MM.1S (cell line): Measurements from ENCODE around the gene OR52K1.

Source experiments
- DNase-seq: peaks from one replicate; pipeline ENCODE4 v3.0.0-alpha.2; 2015
- H2AFZ ChIP-seq: fragments of 300-600 bp; sonication (generic); 2 replicates; pipeline ENCODE4 v1.6.0; 2016; ENCODE audit warnings: antibody characterized with exemption, low read length
- H3F3A ChIP-seq: fragments of 300-600 bp; sonication (generic); 2 replicates; pipeline ENCODE4 v1.6.1; 2016; ENCODE audit warnings: mild to moderate bottlenecking, antibody characterized with exemption, low read length, moderate library complexity, mixed read lengths; ENCODE audit not compliant: insufficient read depth
- H3K27ac ChIP-seq: fragments of 300-600 bp; sonication (generic); 2 replicates; pipeline ENCODE4 v1.5.1; 2016; ENCODE audit warnings: mild to moderate bottlenecking, low read length
- H3K27me3 ChIP-seq: fragments of 300-600 bp; sonication (generic); replicated peaks from 2 replicates; pipeline ENCODE4 v1.6.0; 2016; ENCODE audit warnings: low read length; ENCODE audit not compliant: insufficient read depth
- H3K36me3 ChIP-seq: fragments of 300-600 bp; sonication (generic); replicated peaks from 2 replicates; pipeline ENCODE4 v1.6.1; 2016; ENCODE audit warnings: mild to moderate bottlenecking, low read length, mixed read lengths; ENCODE audit not compliant: insufficient read depth
- H3K4me1 ChIP-seq: fragments of 300-600 bp; sonication (generic); 2 replicates; pipeline ENCODE4 v1.6.1; 2016; ENCODE audit warnings: low read length, mixed read lengths
- H3K4me2 ChIP-seq: fragments of 300-600 bp; sonication (generic); 2 replicates; pipeline ENCODE4 v1.6.0; 2016; ENCODE audit warnings: low read depth, low read length
- H3K4me3 ChIP-seq: fragments of 300-600 bp; sonication (generic); 2 replicates; pipeline ENCODE4 v1.5.1; 2016; ENCODE audit warnings: low read length, mixed read lengths
- H3K79me2 ChIP-seq: fragments of 300-600 bp; sonication (generic); 2 replicates; pipeline ENCODE4 v1.6.1; 2016; ENCODE audit warnings: mixed run types, low read length, mixed read lengths
- H3K9ac ChIP-seq: fragments of 300-600 bp; sonication (generic); 2 replicates; pipeline ENCODE4 v1.6.1; 2016; ENCODE audit warnings: low read length, mixed read lengths
- H3K9me2 ChIP-seq: fragments of 300-600 bp; sonication (generic); replicated peaks from 2 replicates; pipeline ENCODE4 v1.6.1; 2016; ENCODE audit warnings: mild to moderate bottlenecking, low read length, mixed read lengths; ENCODE audit not compliant: insufficient read depth
- H3K9me3 ChIP-seq: fragments of 300-600 bp; sonication (generic); replicated peaks from 2 replicates; pipeline ENCODE4 v1.6.1; 2016; ENCODE audit warnings: mild to moderate bottlenecking, low read length, mixed read lengths; ENCODE audit not compliant: insufficient read depth
- H4K20me1 ChIP-seq: fragments of 300-600 bp; sonication (generic); 2 replicates; pipeline ENCODE4 v1.6.1; 2016; ENCODE audit warnings: mild to moderate bottlenecking, low read length, moderate library complexity, mixed read lengths; ENCODE audit not compliant: insufficient read depth
- EZH2 ChIP-seq: fragments of 300-600 bp; sonication (generic); optimal IDR thresholded peaks from 2 replicates; pipeline ENCODE3; 2017; ENCODE audit warnings: low read depth, mild to moderate bottlenecking, antibody characterized with exemption, low read length, mixed read lengths
- EZH2phosphoT487 ChIP-seq: fragments of 300-600 bp; sonication (generic); IDR thresholded peaks from 2 replicates; pipeline ENCODE4 v1.6.1; 2018; ENCODE audit warnings: antibody characterized with exemption, low read length
- TF ChIP-seq, protein P1 (sequence below): fragments of 300-600 bp; sonication (generic); IDR thresholded peaks from 2 replicates; pipeline ENCODE4 v1.5.1; 2016; ENCODE audit warnings: antibody characterized with exemption, low read length, mixed read lengths

OR52K1 gene

GRCh38 chr11:4479644-4480043 lies 2.8 kb upstream of the OR52K1 start:
- Histone ChIP-seq H3K4me2 (no peak overlapping the region), H3F3A (no peaks in the 10 kb centered on the region), H3K9me2 (no peaks in the 10 kb centered on the region), H3K9ac (no peak overlapping the region), H3K4me1 (no peaks in the 10 kb centered on the region), H3K27ac (no peak overlapping the region), H3K9me3 (no peaks in the 10 kb centered on the region), H3K36me3 (no peaks in the 10 kb centered on the region), H4K20me1 (no peaks in the 10 kb centered on the region), H3K79me2 (no peaks in the 10 kb centered on the region), H3K27me3 (no peaks in the 10 kb centered on the region), H3K4me3 (no peak overlapping the region), H2AFZ (no peak overlapping the region)
- no peak for DNase-seq
- TF ChIP-seq, protein P1, sequence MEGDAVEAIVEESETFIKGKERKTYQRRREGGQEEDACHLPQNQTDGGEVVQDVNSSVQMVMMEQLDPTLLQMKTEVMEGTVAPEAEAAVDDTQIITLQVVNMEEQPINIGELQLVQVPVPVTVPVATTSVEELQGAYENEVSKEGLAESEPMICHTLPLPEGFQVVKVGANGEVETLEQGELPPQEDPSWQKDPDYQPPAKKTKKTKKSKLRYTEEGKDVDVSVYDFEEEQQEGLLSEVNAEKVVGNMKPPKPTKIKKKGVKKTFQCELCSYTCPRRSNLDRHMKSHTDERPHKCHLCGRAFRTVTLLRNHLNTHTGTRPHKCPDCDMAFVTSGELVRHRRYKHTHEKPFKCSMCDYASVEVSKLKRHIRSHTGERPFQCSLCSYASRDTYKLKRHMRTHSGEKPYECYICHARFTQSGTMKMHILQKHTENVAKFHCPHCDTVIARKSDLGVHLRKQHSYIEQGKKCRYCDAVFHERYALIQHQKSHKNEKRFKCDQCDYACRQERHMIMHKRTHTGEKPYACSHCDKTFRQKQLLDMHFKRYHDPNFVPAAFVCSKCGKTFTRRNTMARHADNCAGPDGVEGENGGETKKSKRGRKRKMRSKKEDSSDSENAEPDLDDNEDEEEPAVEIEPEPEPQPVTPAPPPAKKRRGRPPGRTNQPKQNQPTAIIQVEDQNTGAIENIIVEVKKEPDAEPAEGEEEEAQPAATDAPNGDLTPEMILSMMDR: no peak
- no peak for TF ChIP-seq EZH2phosphoT487

DNA sequence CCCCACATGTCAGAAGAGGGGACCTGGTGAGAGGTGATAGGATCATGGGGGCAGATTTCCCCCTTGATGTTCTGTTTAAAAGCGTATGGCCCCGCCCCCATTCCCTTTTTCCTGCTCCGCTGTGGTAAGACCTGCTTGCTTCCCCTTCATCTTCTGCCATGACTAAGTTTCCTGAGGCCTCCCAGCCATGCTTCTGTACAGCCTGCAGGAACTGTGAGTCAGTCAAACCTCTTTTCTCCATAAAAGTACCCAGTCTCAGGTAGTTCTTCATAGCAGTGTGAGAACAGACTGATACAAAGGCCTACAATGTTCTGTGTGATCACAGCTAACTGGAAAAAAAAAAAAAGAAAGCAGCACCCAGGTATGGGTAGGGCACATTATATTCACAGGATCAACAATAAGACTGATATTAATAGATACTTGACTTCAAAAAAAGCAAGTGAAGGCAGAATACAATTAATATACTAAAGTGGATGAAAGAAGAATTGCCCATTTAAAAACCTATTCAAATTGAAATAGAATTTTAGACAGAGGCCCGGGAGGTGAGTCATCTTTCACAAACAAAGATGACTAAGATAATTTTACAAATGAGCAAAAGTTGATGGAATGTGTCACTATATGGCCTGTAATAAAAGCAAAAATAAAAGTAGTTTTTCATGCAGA lies 1.7 kb upstream of the OR52K1 start:
- H2AFZ ChIP-seq: no peak overlapping the region
- DNase-seq: no peak
- H3K4me3 ChIP-seq: no peak overlapping the region
- TF ChIP-seq EZH2: no peak
- TF ChIP-seq, protein P1: no peak
- TF ChIP-seq EZH2phosphoT487: no peak
- H3K9me3 ChIP-seq: no peaks in the 10 kb centered on the region
- no peak overlapping the region for H3K9ac ChIP-seq
- no peaks in the 10 kb centered on the region for H4K20me1 ChIP-seq
- no peaks in the 10 kb centered on the region for H3K36me3 ChIP-seq
- no peak overlapping the region for H3K4me2 ChIP-seq
- H3K4me1 ChIP-seq: no peaks in the 10 kb centered on the region
- H3K9me2 ChIP-seq: no peaks in the 10 kb centered on the region
- no peak overlapping the region for H3K27ac ChIP-seq
- no peaks in the 10 kb centered on the region for H3K27me3 ChIP-seq
- H3F3A ChIP-seq: no peaks in the 10 kb centered on the region
- no peaks in the 10 kb centered on the region for H3K79me2 ChIP-seq

- Histone ChIP-seq H2AFZ (no peak overlapping the region), H3K4me3 (no peak overlapping the region), H3K9me3 (no peaks in the 10 kb centered on the region), H3F3A (no peaks in the 10 kb centered on the region), H3K36me3 (no peaks in the 10 kb centered on the region), H3K9ac (no peak overlapping the region), H3K4me1 (no peaks in the 10 kb centered on the region), H3K79me2 (no peaks in the 10 kb centered on the region), H3K9me2 (no peaks in the 10 kb centered on the region), H3K27me3 (no peaks in the 10 kb centered on the region), H3K27ac (no peak overlapping the region), H3K4me2 (no peak overlapping the region), H4K20me1 (no peaks in the 10 kb centered on the region)
- no peak for DNase-seq
- TF ChIP-seq EZH2phosphoT487: no peak
- TF ChIP-seq, protein P1: no peak
- no peak for TF ChIP-seq EZH2
These were observed 1.2 kb upstream of the OR52K1 start for GRCh38 chr11:4481240-4481582.
